Mesodermal cell (in vitro differentiated cells): ENCODE data around the gene HOXA2. TPM values are rescaled to one million over a fixed set of nuclear protein-coding genes. Genes with fewer than 3 reads are reported as not detected.

Experiments
- H3K27ac ChIP-seq: 2 replicates; pipeline ENCODE4 v1.7.0; 2013; ENCODE audit warnings: mild to moderate bottlenecking, low read depth, low read length, moderate library complexity; ENCODE audit not compliant: severe bottlenecking
- H3K36me3 ChIP-seq: 2 replicates; pipeline ENCODE4 v1.7.1; 2013; ENCODE audit warnings: mild to moderate bottlenecking, low read length, moderate library complexity; ENCODE audit not compliant: control insufficient read depth, insufficient read depth
- H3K4me1 ChIP-seq: one replicate; pipeline ENCODE4 v1.7.1; 2013; ENCODE audit warnings: mild to moderate bottlenecking, low read length; ENCODE audit not compliant: insufficient read depth, control insufficient read depth, poor library complexity, severe bottlenecking
- H3K4me3 ChIP-seq: 2 replicates; pipeline ENCODE4 v1.7.0; 2013; ENCODE audit warnings: low read length, control low read depth, mild to moderate bottlenecking; ENCODE audit not compliant: insufficient read depth, poor library complexity, severe bottlenecking; ENCODE audit errors: extremely low read depth
- H3K9me3 ChIP-seq: 2 replicates; pipeline ENCODE4 v1.7.1; 2013; ENCODE audit warnings: mild to moderate bottlenecking, low read length, moderate library complexity; ENCODE audit not compliant: control insufficient read depth
- WGBS, 2 experiments: methylation state at CpG; one replicate each; pipeline ENCODE4 v1.1.5; 2013; ENCODE audit warnings: missing lambda C conversion rate in 2 of 2; ENCODE audit not compliant: insufficient coverage in 2 of 2; 5-methylcytosine and 5-hydroxymethylcytosine counted together
- polyA plus RNA-seq, 2 experiments: library from polyadenylated mRNA; stranded (reverse); fragments of 50-300 nt; gene quantifications; one replicate each; pipeline ENCODE4 v1.2.3, GENCODE V29; 2013

The HOXA2 gene
- polyA plus RNA-seq (2013, experiment 1 of 2): 4.3 TPM
- polyA plus RNA-seq (2013, experiment 2 of 2): 3.0 TPM

- 5 to 6% methylated on average over 11 to 12 of the region's 29 CpGs for WGBS, 2 experiments
- Histone ChIP-seq H3K36me3 (no peaks in the 10 kb centered on the region), H3K4me3 (peak within 1 kb of the TSS; percentile 33), H3K27ac (peak within 1 kb of the TSS; percentile 80), H3K9me3 (no peaks in the 10 kb centered on the region), H3K4me1 (peaks cover 13% of the 10 kb centered on the region)
Observed at GRCh38 chr7:27102581-27103442, at the start of gene HOXA2. TSS of gene HOXA2 (minus strand) at chr7:27102683. CDS start at chr7:27102500, 183 bp downstream.

- WGBS, 2 experiments: 4 to 6% methylated on average over 4 to 16 of the region's 27 CpGs
- H3K4me3 ChIP-seq: peak overlapping the region; percentile 21
- H3K27ac ChIP-seq: no peak overlapping the region
- H3K4me1 ChIP-seq: peaks cover 2% of the 10 kb centered on the region
- H3K9me3 ChIP-seq: peaks cover 2% of the 10 kb centered on the region
- no peaks in the 10 kb centered on the region for H3K36me3 ChIP-seq
Observed at GRCh38 chr7:27151341-27151930, 49.0 kb upstream of the HOXA2 start.

GRCh38 chr7:27150568-27151340 is 48.3 kb upstream of the HOXA2 start:
- WGBS, 2 experiments: 2 to 3% methylated on average over 44 to 54 of the region's 58 CpGs
- Histone ChIP-seq H3K9me3 (peaks cover 3% of the 10 kb centered on the region), H3K4me3 (peak overlapping the region; percentile 21), H3K4me1 (peaks cover 2% of the 10 kb centered on the region), H3K36me3 (no peaks in the 10 kb centered on the region), H3K27ac (no peak overlapping the region)

GRCh38 chr7:27149842-27150567 is 47.5 kb upstream of the HOXA2 start:
- H3K27ac ChIP-seq: no peak overlapping the region
- peak overlapping the region; percentile 21 for H3K4me3 ChIP-seq
- 39 to 40% methylated on average over 4 to 8 of the region's 13 CpGs for WGBS, 2 experiments
- peaks cover 2% of the 10 kb centered on the region for H3K4me1 ChIP-seq
- peaks cover 3% of the 10 kb centered on the region for H3K9me3 ChIP-seq
- no peaks in the 10 kb centered on the region for H3K36me3 ChIP-seq

GRCh38 chr7:27148756-27149641 is 46.5 kb upstream of the HOXA2 start:
- Histone ChIP-seq H3K4me3 (peak overlapping the region; percentile 14), H3K9me3 (peaks cover 3% of the 10 kb centered on the region), H3K36me3 (no peaks in the 10 kb centered on the region), H3K4me1 (no peaks in the 10 kb centered on the region), H3K27ac (peak overlapping the region; percentile 47)
- 32 to 38% methylated on average over 26 to 27 of the region's 30 CpGs for WGBS, 2 experiments

- Histone ChIP-seq H3K4me3 (peak overlapping the region; percentile 14), H3K9me3 (peaks cover 3% of the 10 kb centered on the region)
- 26 to 29% methylated on average over 18 to 27 of the region's 28 CpGs for WGBS, 2 experiments
Observed at GRCh38 chr7:27148031-27148755, 45.7 kb upstream of the HOXA2 start.

GRCh38 chr7:27147199-27148030 is 44.9 kb upstream of the HOXA2 start, which contains the start of gene HOXA6:
TSS of gene HOXA6 (minus strand) at chr7:27147774. CDS start at chr7:27147749, 25 bp downstream.
- no peaks in the 10 kb centered on the region for H3K36me3 ChIP-seq
- peaks cover 3% of the 10 kb centered on the region for H3K4me1 ChIP-seq
- WGBS, 2 experiments: 17 to 30% methylated on average over 55 to 57 of the region's 63 CpGs
- peaks cover 3% of the 10 kb centered on the region for H3K9me3 ChIP-seq
- H3K27ac ChIP-seq: peak within 1 kb of the TSS; percentile 18
- peak within 1 kb of the TSS; percentile 14 for H3K4me3 ChIP-seq

More at GRCh38 chr7:27148031-27148755, 45.7 kb upstream of the HOXA2 start:
- no peaks in the 10 kb centered on the region for H3K4me1 ChIP-seq
- peak overlapping the region; percentile 18 for H3K27ac ChIP-seq
- no peaks in the 10 kb centered on the region for H3K36me3 ChIP-seq

- H3K36me3 ChIP-seq: no peaks in the 10 kb centered on the region
- 56 to 89% methylated on average over 1 to 5 of the region's 5 CpGs for WGBS, 2 experiments
- no peak overlapping the region for H3K27ac ChIP-seq
- H3K4me3 ChIP-seq: no peak overlapping the region
- H3K9me3 ChIP-seq: peaks cover 3% of the 10 kb centered on the region
- H3K4me1 ChIP-seq: peaks cover 3% of the 10 kb centered on the region
Observed at GRCh38 chr7:27146491-27147198, 44.2 kb upstream of the HOXA2 start.
